Activated T-helper 1 cell treated with anti-CD3 and anti-CD28 coated beads, Interleukin-2, amount 50 U/mL, for 16 hours (primary cell): Measurements from ENCODE around the gene EPHB6.

Experiments used
- DNase-seq, 2 donors: peaks; one replicate each; pipeline ENCODE4 v3.0.0-alpha.2; 2020; ENCODE audit warnings: low read depth in 1 of 2, low spot score in 1 of 2

The EPHB6 gene

GRCh38 chr7:142854372-142855113, at the start of gene EPHB6:
EPHB6 (plus strand) TSS chr7:142855076; CDS start chr7:142863228, 8,152 bp downstream.
- DNase-seq = peak in 1 of 2 donors; percentile 50

- no peak for DNase-seq
Measured at GRCh38 chr7:142805350-142806021, 49.4 kb upstream of the EPHB6 start.

DNA sequence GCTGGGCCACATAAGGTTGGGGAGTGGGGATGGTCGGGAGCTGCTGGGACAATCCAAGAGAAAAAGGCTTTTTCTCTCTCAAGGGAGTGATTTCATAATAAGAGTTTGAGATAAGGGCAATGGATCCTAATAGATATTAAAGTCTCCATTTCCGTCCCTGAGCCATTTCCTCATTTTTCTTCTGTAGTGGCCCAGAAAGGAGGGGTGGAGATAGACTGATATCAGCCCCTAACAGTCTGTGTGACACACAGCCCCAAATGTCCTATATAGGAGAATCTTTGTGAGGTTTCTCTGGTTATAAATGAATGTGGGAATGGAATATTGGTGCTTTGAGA, 48.9 kb upstream of the EPHB6 start:
- no peak for DNase-seq

- no peak for DNase-seq
Measured at GRCh38 chr7:142806957-142807356, 47.9 kb upstream of the EPHB6 start.

DNA sequence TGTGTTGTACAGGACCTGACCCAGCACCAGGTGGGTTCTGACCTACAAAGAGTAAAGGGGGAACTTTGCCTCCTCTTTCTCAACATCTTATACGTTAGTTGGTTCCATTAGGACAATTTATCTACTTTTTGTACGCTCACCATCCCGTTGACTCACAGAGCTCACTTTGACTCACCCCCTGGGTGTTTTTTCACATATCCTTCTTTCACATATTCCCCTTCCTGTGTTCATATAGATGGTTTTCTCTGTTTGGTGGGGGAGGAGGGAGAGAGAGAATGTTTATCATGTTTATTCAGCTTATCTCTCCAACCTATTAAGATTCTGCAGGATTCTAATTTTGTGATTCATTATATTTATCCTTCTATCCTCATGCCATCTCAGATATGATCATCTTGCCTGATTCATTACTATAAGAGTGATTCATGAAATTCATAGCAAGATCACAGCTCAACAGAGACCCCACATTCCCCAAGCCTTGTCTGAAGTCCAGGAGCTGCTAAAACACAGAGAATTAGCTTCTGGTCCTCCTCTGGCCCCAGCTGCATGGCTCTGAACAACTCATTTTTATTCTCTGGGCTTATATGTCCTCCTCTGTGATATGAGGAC, 46.9 kb upstream of the EPHB6 start:
- peak in 1 of 2 donors; percentile 31 for DNase-seq

- no peak for DNase-seq
Measured at GRCh38 chr7:142808461-142808801, 46.4 kb upstream of the EPHB6 start.

GRCh38 chr7:142808802-142809583, 45.9 kb upstream of the EPHB6 start:
- DNase-seq = peak; percentile 92 to 95

DNA sequence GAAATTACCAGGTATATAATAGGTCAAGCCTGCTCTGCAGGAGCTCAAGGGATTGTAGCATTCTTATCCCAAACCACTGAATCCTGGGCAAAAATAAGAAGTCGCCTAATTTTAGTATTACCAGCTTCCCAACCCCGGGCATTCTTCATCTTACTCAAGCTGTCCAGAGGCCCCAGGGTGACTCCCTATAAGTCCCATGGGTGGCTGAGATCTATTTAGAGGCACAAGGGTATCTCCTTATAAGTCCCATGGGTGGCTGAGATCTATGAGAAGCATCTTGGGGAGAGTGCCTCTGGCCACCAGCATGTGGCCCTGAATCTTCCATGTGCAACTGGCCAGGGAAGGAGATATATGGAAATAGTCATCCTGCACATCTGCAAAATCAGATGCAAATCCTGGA, 45.2 kb upstream of the EPHB6 start:
- DNase-seq = no peak

DNA sequence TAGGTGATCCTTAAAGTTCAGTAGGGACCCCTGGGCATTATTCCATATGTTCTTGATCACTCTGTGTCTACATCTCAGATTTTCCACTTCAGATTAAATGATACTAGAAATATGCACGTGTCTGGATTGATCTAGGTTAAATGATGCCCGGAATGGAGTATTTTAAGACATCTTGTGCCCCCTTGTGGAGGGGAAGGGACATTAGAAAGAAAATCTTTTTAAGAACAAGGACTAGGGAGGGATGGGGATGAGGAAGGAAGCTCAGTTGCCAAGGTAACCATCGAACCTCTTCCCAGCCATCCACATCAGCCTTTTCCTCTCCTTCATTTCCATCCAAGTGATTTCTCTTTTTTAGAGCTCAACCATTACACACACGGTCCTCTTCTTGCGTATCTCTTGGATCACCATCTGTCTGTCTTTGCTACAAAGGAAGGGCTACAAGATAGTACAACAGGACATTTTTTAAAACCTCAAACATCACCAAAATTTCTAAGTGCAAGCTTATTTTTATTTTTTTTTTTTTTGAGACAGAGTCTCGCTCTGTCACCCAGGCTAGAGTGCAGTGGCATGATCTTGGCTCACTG, 43.6 kb upstream of the EPHB6 start:
- DNase-seq = no peak

DNA sequence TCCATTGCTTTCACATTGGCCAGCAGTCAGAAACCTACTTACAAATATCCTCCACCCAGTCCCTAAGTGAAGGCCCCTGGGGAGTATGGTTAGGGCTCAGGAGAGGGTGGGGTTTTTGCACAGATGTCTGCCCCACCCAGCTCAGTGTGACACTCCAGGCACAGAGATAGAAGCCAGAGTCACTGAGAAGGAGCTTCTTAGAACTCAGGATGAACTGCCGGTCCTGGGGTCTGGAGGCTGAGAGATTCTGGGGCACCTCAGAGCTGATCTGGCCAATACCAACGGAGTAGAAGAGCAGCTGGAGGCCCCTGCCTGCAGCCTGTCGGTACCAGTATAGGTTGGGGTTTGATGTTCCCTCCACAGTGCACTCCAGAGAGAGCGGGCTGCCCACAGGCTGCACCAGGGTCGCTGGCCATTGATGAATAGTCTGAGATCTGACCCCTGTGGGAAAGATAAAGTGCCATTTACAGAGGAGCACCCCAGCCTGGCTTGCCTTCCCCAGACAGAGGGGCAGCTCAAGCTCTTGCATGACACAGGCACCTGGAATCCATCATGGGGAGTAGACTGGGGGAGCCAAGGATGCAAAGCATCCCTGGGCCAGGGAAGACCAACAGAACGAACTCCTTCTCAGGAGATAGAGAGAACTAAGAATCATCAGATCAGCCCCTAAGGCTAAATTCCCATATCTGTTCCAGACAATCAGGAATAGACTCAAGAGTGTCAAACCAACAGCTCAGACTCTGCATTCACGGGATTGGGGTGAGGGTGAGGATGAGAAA, 42.2 kb upstream of the EPHB6 start:
- no peak for DNase-seq

- no peak for DNase-seq
Measured at GRCh38 chr7:142813226-142813625, 41.6 kb upstream of the EPHB6 start.

- no peak for DNase-seq
Measured at GRCh38 chr7:142813699-142814098, 41.2 kb upstream of the EPHB6 start.

DNA sequence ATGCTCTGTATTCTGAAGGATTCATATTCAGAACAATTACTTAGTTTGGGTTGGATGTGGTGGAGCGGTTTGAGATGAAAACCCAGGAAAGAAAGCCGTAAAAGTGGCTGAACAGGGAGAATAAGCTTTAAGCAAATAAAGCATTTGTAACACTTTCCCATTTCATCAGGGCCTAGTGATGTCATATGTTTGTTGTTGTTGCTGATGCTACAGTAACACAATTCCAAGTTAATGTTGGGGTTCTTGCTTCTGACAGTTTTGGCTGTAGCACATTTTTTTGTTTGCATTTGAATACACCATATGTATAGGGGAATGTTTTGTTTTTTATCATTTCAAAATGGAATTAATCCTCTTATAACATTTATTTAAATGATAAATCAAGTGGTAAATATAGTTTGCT, 40.4 kb upstream of the EPHB6 start:
- DNase-seq = no peak

DNA sequence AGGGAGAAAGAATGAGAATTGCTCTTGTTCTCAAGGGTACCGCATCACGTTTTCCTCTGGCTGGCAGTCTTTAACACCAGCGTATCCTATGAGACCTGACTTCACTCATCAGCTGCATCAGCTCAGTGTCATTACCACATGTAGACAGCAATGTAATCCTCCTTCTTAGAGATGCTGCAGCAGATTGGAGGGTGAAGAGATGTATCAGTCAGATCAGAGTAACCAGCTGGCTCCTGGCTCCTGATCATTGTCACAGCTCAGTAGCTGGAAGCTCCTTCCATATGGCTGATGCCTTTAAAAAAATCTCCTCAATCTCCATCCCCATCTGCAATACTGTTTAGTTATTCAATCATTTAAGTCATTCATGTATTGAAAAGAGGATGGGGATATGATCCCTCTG, 39.7 kb upstream of the EPHB6 start:
- DNase-seq = no peak

- DNase-seq = no peak
Measured at GRCh38 chr7:142817506-142817905, 37.4 kb upstream of the EPHB6 start.

- no peak for DNase-seq
Measured at GRCh38 chr7:142819530-142819929, 35.3 kb upstream of the EPHB6 start.

GRCh38 chr7:142822714-142823113, 32.2 kb upstream of the EPHB6 start:
- no peak for DNase-seq

GRCh38 chr7:142827951-142828500, 26.9 kb upstream of the EPHB6 start:
- no peak for DNase-seq

DNA sequence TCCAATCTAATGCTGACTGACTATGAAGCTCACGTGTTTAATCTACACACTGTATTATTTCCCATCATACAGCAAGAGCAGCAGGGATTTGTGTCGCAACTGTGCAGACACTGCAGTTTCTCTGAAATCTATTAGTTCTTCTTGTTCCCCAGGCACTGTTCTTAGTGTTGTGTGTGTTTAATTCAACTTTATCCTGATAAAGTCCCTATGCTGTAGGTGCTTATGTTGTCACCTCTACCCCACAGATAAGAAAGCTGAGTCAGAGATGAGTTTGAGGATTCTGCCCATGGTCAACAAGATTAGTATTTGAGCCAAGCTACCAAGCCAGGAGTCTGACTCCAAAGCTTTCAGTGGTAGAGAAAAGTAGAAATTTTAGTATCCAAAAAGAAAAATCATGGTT, 22.5 kb upstream of the EPHB6 start:
- DNase-seq = no peak
